Activated naive CD8-positive, alpha-beta T cell treated with anti-CD3 and anti-CD28 coated beads, Interleukin-2, amount 10 ng/mL, durations not matched to agents 7 days and 5 days (primary cell): ENCODE data around the gene CACNA1A. TPM values are rescaled to one million over a fixed set of nuclear protein-coding genes. Genes with fewer than 3 reads are reported as not detected.

Experiments used
- ATAC-seq: fragments of 150-1000 bp; cut with Tn5 transposase; one replicate; pipeline ENCODE4 v1.10.0; 2021; ENCODE audit warnings: low read depth, moderate library complexity
- POLR2A ChIA-PET: fragments of 350-600 bp; sonication (Branson Sonifier 250); formaldehyde crosslinking; loops from one replicate; lab custom pipeline; 2021; ENCODE audit warnings: antibody characterized with exemption; lab: Charles Lee
- DNase-seq: peaks from one replicate; pipeline ENCODE4 v3.0.0; 2021
- H3K27ac Mint-ChIP-seq: one replicate; pipeline ENCODE4 v1.8.0; 2022; ENCODE audit warnings: mild to moderate bottlenecking, mixed read lengths
- H3K27me3 Mint-ChIP-seq: one replicate; pipeline ENCODE4 v1.8.0; 2022; ENCODE audit warnings: mild to moderate bottlenecking, moderate library complexity, mixed read lengths
- H3K36me3 Mint-ChIP-seq: one replicate; pipeline ENCODE4 v1.8.0; 2021; ENCODE audit warnings: mild to moderate bottlenecking, mixed read lengths
- H3K4me1 Mint-ChIP-seq: one replicate; pipeline ENCODE4 v1.8.0; 2021; ENCODE audit warnings: mixed read lengths
- H3K4me3 Mint-ChIP-seq: one replicate; pipeline ENCODE4 v1.8.0; 2022; ENCODE audit warnings: mild to moderate bottlenecking, moderate library complexity, mixed read lengths
- H3K9me3 Mint-ChIP-seq: one replicate; pipeline ENCODE4 v1.8.0; 2021; ENCODE audit warnings: mixed read lengths
- total RNA-seq, 2 experiments: library from RNA; stranded (reverse); gene quantifications; one replicate each; pipeline ENCODE4 v1.2.3, GENCODE V29; 2021

The CACNA1A gene
- total RNA-seq, 2 experiments from 2014 or later, result 0.91 to 0.94 TPM

- no peak for DNase-seq
- H3K4me1 Mint-ChIP-seq, result no peaks in the 10 kb centered on the region
- H3K36me3 Mint-ChIP-seq, result no peaks in the 10 kb centered on the region
- POLR2A ChIA-PET, result no interaction called here
- no peak for ATAC-seq
- no peak overlapping the region for H3K4me3 Mint-ChIP-seq
- H3K27me3 Mint-ChIP-seq, result peaks cover 4% of the 10 kb centered on the region
- peaks cover 3% of the 10 kb centered on the region for H3K9me3 Mint-ChIP-seq
- no peak overlapping the region for H3K27ac Mint-ChIP-seq
Measured at GRCh38 chr19:13328241-13328640, 178.0 kb downstream of the CACNA1A start.

- H3K36me3 Mint-ChIP-seq, result no peaks in the 10 kb centered on the region
- POLR2A ChIA-PET, result no interaction called here
- peaks cover 13% of the 10 kb centered on the region for H3K27me3 Mint-ChIP-seq
- DNase-seq, result no peak
- no peak overlapping the region for H3K4me3 Mint-ChIP-seq
- H3K9me3 Mint-ChIP-seq, result peaks cover 7% of the 10 kb centered on the region
- H3K4me1 Mint-ChIP-seq, result no peaks in the 10 kb centered on the region
- ATAC-seq, result no peak
- H3K27ac Mint-ChIP-seq, result no peak overlapping the region
Measured at GRCh38 chr19:13319526-13319925, 186.8 kb downstream of the CACNA1A start.

- H3K27ac Mint-ChIP-seq, result no peak overlapping the region
- no peaks in the 10 kb centered on the region for H3K36me3 Mint-ChIP-seq
- POLR2A ChIA-PET, result no interaction called here
- H3K4me1 Mint-ChIP-seq, result no peaks in the 10 kb centered on the region
- peaks cover 4% of the 10 kb centered on the region for H3K9me3 Mint-ChIP-seq
- H3K4me3 Mint-ChIP-seq, result no peak overlapping the region
- ATAC-seq, result no peak
- H3K27me3 Mint-ChIP-seq, result peaks cover 12% of the 10 kb centered on the region
- DNase-seq, result no peak
Measured at GRCh38 chr19:13318190-13318589, 188.1 kb downstream of the CACNA1A start.

GRCh38 chr19:13315495-13315894 lies 190.8 kb downstream of the CACNA1A start:
- ATAC-seq (no peak), DNase-seq (no peak)
- no peak overlapping the region for H3K4me3 Mint-ChIP-seq
- H3K4me1 Mint-ChIP-seq, result no peaks in the 10 kb centered on the region
- POLR2A ChIA-PET, result no interaction called here
- no peak overlapping the region for H3K27ac Mint-ChIP-seq
- peaks cover 12% of the 10 kb centered on the region for H3K27me3 Mint-ChIP-seq
- H3K36me3 Mint-ChIP-seq, result no peaks in the 10 kb centered on the region
- H3K9me3 Mint-ChIP-seq, result no peaks in the 10 kb centered on the region

GRCh38 chr19:13314761-13315160 lies 191.5 kb downstream of the CACNA1A start:
- Mint-ChIP-seq H3K4me3 (no peak overlapping the region), H3K9me3 (no peaks in the 10 kb centered on the region), H3K36me3 (no peaks in the 10 kb centered on the region), H3K4me1 (no peaks in the 10 kb centered on the region), H3K27ac (no peak overlapping the region), H3K27me3 (peaks cover 12% of the 10 kb centered on the region)
- POLR2A ChIA-PET, result no interaction called here
- no peak for DNase-seq
- no peak for ATAC-seq

- Mint-ChIP-seq H3K4me1 (no peaks in the 10 kb centered on the region), H3K27me3 (peaks cover 12% of the 10 kb centered on the region), H3K27ac (no peak overlapping the region), H3K4me3 (no peak overlapping the region), H3K9me3 (no peaks in the 10 kb centered on the region), H3K36me3 (no peaks in the 10 kb centered on the region)
- DNase-seq (no peak), ATAC-seq (no peak)
- POLR2A ChIA-PET, result no interaction called here
Measured at GRCh38 chr19:13313875-13314274, 192.4 kb downstream of the CACNA1A start.

- H3K4me3 Mint-ChIP-seq, result no peak overlapping the region
Measured at GRCh38 chr19:13309864-13310263, 196.4 kb downstream of the CACNA1A start.

GRCh38 chr19:13303381-13304129 lies 202.7 kb downstream of the CACNA1A start:
- Mint-ChIP-seq H3K36me3 (no peaks in the 10 kb centered on the region), H3K9me3 (no peaks in the 10 kb centered on the region), H3K27me3 (peaks cover 28% of the 10 kb centered on the region), H3K4me1 (no peaks in the 10 kb centered on the region), H3K4me3 (no peak overlapping the region), H3K27ac (no peak overlapping the region)
- ATAC-seq (no peak), DNase-seq (no peak)
- POLR2A ChIA-PET, result no interaction called here

More at GRCh38 chr19:13309864-13310263, 196.4 kb downstream of the CACNA1A start:
- Mint-ChIP-seq H3K27me3 (peaks cover under 1% of the 10 kb centered on the region), H3K4me1 (no peaks in the 10 kb centered on the region), H3K36me3 (no peaks in the 10 kb centered on the region), H3K27ac (no peak overlapping the region), H3K9me3 (no peaks in the 10 kb centered on the region)
- ATAC-seq (no peak), DNase-seq (no peak)
- POLR2A ChIA-PET, result no interaction called here

GRCh38 chr19:13302526-13303270 lies 203.6 kb downstream of the CACNA1A start:
- Mint-ChIP-seq H3K9me3 (no peaks in the 10 kb centered on the region), H3K4me3 (no peak overlapping the region), H3K36me3 (no peaks in the 10 kb centered on the region), H3K27me3 (peaks cover 31% of the 10 kb centered on the region), H3K27ac (no peak overlapping the region), H3K4me1 (no peaks in the 10 kb centered on the region)
- POLR2A ChIA-PET, result no interaction called here
- no peak for DNase-seq
- ATAC-seq, result no peak

GRCh38 chr19:13301627-13302334 lies 204.5 kb downstream of the CACNA1A start:
- no peak for DNase-seq
- H3K4me1 Mint-ChIP-seq, result no peaks in the 10 kb centered on the region
- POLR2A ChIA-PET, result no interaction called here
- no peak overlapping the region for H3K4me3 Mint-ChIP-seq
- H3K9me3 Mint-ChIP-seq, result no peaks in the 10 kb centered on the region
- no peaks in the 10 kb centered on the region for H3K36me3 Mint-ChIP-seq
- H3K27me3 Mint-ChIP-seq, result peaks cover 37% of the 10 kb centered on the region
- no peak overlapping the region for H3K27ac Mint-ChIP-seq
- no peak for ATAC-seq

- Mint-ChIP-seq H3K4me3 (no peak overlapping the region), H3K27me3 (peaks cover 38% of the 10 kb centered on the region), H3K4me1 (no peaks in the 10 kb centered on the region), H3K27ac (no peak overlapping the region), H3K9me3 (no peaks in the 10 kb centered on the region), H3K36me3 (no peaks in the 10 kb centered on the region)
- POLR2A ChIA-PET, result no interaction called here
- no peak for ATAC-seq
- no peak for DNase-seq
Measured at GRCh38 chr19:13300421-13301030, 205.8 kb downstream of the CACNA1A start.

- H3K4me1 Mint-ChIP-seq, result no peaks in the 10 kb centered on the region
- DNase-seq (no peak), ATAC-seq (no peak)
- H3K27ac Mint-ChIP-seq, result no peak overlapping the region
- H3K36me3 Mint-ChIP-seq, result no peaks in the 10 kb centered on the region
- no peaks in the 10 kb centered on the region for H3K9me3 Mint-ChIP-seq
- H3K4me3 Mint-ChIP-seq, result no peak overlapping the region
- POLR2A ChIA-PET, result no interaction called here
- peaks cover 38% of the 10 kb centered on the region for H3K27me3 Mint-ChIP-seq
Measured at GRCh38 chr19:13299838-13300237, 206.4 kb downstream of the CACNA1A start.
